Measurements from ENCODE around the gene RBM6. TPM values are rescaled to one million over a fixed set of nuclear protein-coding genes. Genes with fewer than 3 reads are reported as not detected.

Gene RBM6
- total RNA-seq (10 to 100 TPM; 71.6 to 75.8 TPM), polyA plus RNA-seq (53.2 TPM)

DNA sequence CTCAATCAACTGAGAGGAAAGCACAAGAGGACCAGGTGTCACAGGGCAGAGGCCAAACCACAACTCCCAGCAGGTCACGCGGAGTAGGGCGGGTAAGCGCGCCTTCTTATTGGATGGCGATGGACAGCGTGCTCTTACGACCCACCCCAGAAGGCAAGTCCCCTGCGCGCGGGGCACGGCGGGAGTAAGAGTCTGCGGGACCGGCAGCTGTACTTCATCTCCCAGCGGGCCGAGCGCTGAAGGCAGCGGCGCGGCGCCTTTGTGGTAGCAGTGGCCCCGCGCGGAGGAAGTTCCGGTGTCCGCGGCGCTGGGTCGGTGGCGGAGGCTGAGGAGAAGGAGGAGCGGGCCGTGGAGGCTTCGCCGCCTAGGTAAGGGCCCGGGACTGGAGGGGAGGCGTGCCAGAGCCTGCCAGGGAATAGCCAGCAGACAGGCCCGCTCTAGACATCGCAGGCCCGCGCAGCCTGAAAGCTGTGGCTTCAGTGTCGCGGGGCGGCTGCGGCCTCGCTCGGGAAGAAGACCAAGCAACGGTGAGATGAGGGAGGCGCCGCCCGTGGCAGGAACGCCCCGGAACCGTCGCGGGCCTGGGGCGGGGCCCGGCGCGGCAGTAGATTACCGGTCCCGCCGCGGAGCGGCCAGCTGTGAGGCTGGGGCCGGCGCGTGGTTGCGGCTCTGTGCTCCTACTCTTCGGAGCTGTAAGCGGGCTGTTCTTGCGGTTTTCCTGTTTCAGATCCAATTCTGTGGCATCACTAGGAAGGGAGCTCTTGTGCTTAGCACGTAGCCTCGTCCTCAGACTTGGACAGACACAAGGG, at the start of gene RBM6:
Gene RBM6 (plus strand): TSS at position 293 of the 809 bp plus-strand sequence. CDS start 22,492 bp downstream, outside the sequence.
- Histone ChIP-seq H3K9me3 (ENCODE audit: low read length) (no peaks in the 10 kb centered on the region), H3K27ac (ENCODE audit: low read depth, low read length) (peak within 1 kb of the TSS; percentile 78), H3K4me1 (ENCODE audit: insufficient read depth, low read length) (peaks cover 12% of the 10 kb centered on the region), H3K36me3 (ENCODE audit: insufficient read depth, low read length) (no peaks in the 10 kb centered on the region), H3K27me3 (ENCODE audit: insufficient read depth, low read length, poor library complexity, severe bottlenecking) (no peaks in the 10 kb centered on the region), H3K4me3 (ENCODE audit: low read length) (peak within 1 kb of the TSS; percentile 73)
- POLR2A ChIA-PET, result interaction anchor here (0.6 to 1.7 kb wide), 7 partner anchors 9 to 354 kb away, joined by 3 to 19 read pairs (median 3); partner anchors contain the start of genes MON1A and UBA7
- H3K36me3 Mint-ChIP-seq, result peaks cover 7 to 15% (median 7%) of the 10 kb centered on the region in 3 donors
- no peaks in the 10 kb centered on the region for H3K27me3 Mint-ChIP-seq
- H3K4me3 Mint-ChIP-seq, result peak within 1 kb of the TSS; percentile 96 to 100 (median 98)
- peak within 1 kb of the TSS; percentile 97 to 100 (median 98) for H3K27ac Mint-ChIP-seq
- H3K9me3 Mint-ChIP-seq, result no peaks in the 10 kb centered on the region
- H3K4me1 Mint-ChIP-seq, result peaks cover 25 to 38% (median 38%) of the 10 kb centered on the region in 3 donors
- CTCF ChIA-PET, result interaction anchor here (0.8 to 2.3 kb wide), 5 partner anchors 9 to 38 kb away, joined by 3 to 11 read pairs (median 3); partner anchors contain the start of gene MON1A
- peak; percentile 87 to 95 (median 91) for DNase-seq

- H3K4me1 ChIP-seq (ENCODE audit: insufficient read depth, low read length), result no peaks in the 10 kb centered on the region
- ChIA-PET CTCF (no interaction called here), POLR2A (no interaction called here)
- Mint-ChIP-seq H3K27me3 (no peaks in the 10 kb centered on the region), H3K27ac (no peak overlapping the region), H3K4me3 (no peak overlapping the region), H3K36me3 (no peaks in the 10 kb centered on the region), H3K4me1 (no peaks in the 10 kb centered on the region), H3K9me3 (no peaks in the 10 kb centered on the region)
- no peaks in the 10 kb centered on the region for H3K36me3 ChIP-seq (ENCODE audit: insufficient read depth, low read length)
- no peak overlapping the region for H3K27ac ChIP-seq (ENCODE audit: low read depth, low read length)
- H3K27me3 ChIP-seq (ENCODE audit: insufficient read depth, low read length, poor library complexity, severe bottlenecking), result no peaks in the 10 kb centered on the region
- no peak for DNase-seq
- no peak overlapping the region for H3K4me3 ChIP-seq (ENCODE audit: low read length)
- H3K9me3 ChIP-seq (ENCODE audit: low read length), result no peaks in the 10 kb centered on the region
Observed at GRCh38 chr3:49895791-49896190, 44.2 kb upstream of the RBM6 start.

GRCh38 chr3:49896345-49896744, 43.6 kb upstream of the RBM6 start:
- DNase-seq, result no peak
- H3K27me3 ChIP-seq (ENCODE audit: insufficient read depth, low read length, poor library complexity, severe bottlenecking), result no peaks in the 10 kb centered on the region
- Mint-ChIP-seq H3K27me3 (no peaks in the 10 kb centered on the region), H3K36me3 (no peaks in the 10 kb centered on the region), H3K4me1 (peaks cover 0 to 3% (median 0%) of the 10 kb centered on the region in 3 donors), H3K4me3 (no peak overlapping the region), H3K27ac (no peak overlapping the region), H3K9me3 (no peaks in the 10 kb centered on the region)
- no peaks in the 10 kb centered on the region for H3K4me1 ChIP-seq (ENCODE audit: insufficient read depth, low read length)
- ChIA-PET POLR2A (no interaction called here), CTCF (no interaction called here)
- H3K4me3 ChIP-seq (ENCODE audit: low read length), result no peak overlapping the region
- no peak overlapping the region for H3K27ac ChIP-seq (ENCODE audit: low read depth, low read length)
- H3K9me3 ChIP-seq (ENCODE audit: low read length), result no peaks in the 10 kb centered on the region
- H3K36me3 ChIP-seq (ENCODE audit: insufficient read depth, low read length), result no peaks in the 10 kb centered on the region

DNA sequence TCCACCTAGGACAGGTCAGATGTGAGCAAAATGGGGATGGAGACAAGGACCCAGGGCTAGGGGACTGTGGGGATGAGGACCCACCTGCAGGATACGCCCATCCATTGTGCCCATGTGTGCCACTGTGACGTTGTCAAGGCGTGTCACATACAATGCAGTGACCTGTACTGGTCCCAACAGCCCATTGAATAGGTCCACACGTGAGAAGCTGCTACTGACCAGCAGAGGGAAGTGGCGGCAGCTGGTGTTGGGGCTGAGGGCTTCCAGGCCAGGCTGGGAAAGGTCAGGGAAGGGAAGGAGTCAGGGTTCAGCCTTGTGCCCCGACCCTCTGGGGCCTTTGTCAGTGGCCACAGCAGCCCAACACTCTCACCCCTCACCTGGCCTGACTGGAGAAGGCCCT, 41.0 kb upstream of the RBM6 start:
- no peaks in the 10 kb centered on the region for H3K36me3 ChIP-seq (ENCODE audit: insufficient read depth, low read length)
- Mint-ChIP-seq H3K4me3 (no peak overlapping the region), H3K9me3 (no peaks in the 10 kb centered on the region), H3K27ac (no peak overlapping the region), H3K4me1 (peaks cover 2 to 8% (median 2%) of the 10 kb centered on the region in 3 donors), H3K36me3 (no peaks in the 10 kb centered on the region), H3K27me3 (no peaks in the 10 kb centered on the region)
- H3K4me1 ChIP-seq (ENCODE audit: insufficient read depth, low read length), result peaks cover 2% of the 10 kb centered on the region
- no peaks in the 10 kb centered on the region for H3K27me3 ChIP-seq (ENCODE audit: insufficient read depth, low read length, poor library complexity, severe bottlenecking)
- no peaks in the 10 kb centered on the region for H3K9me3 ChIP-seq (ENCODE audit: low read length)
- H3K4me3 ChIP-seq (ENCODE audit: low read length), result no peak overlapping the region
- CTCF ChIA-PET, result interaction anchor here (1.3 kb wide), 1 partner anchor 13 kb away, joined by 3 read pairs; no protein-coding TSS in a partner anchor
- POLR2A ChIA-PET, result no interaction called here
- no peak overlapping the region for H3K27ac ChIP-seq (ENCODE audit: low read depth, low read length)
- no peak for DNase-seq

DNA sequence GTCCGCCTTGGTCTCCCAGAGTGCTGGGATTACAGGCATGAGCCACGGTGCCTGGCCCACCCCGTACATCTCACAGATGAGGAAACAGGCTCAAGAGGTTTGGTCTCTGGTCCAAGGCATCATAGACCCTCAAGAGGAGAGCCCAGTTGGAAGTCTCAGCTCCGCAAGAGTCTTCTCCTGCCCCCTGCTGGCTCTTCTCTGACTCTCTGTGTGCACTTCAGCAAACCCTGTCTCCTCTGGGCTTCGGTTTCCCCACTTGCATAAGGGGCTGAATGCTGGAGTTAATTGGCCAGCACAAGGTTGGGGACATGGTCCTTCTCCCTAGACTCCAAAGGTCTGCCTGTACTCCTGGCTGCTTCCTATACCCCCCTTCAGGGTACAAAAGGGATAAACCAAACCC, 40.1 kb upstream of the RBM6 start:
- Mint-ChIP-seq H3K27ac (peak overlapping the region in 1 of 8 donors; percentile 22), H3K27me3 (no peaks in the 10 kb centered on the region), H3K36me3 (no peaks in the 10 kb centered on the region), H3K4me3 (no peak overlapping the region), H3K4me1 (peaks cover 3 to 12% (median 5%) of the 10 kb centered on the region in 3 donors), H3K9me3 (no peaks in the 10 kb centered on the region)
- H3K27me3 ChIP-seq (ENCODE audit: insufficient read depth, low read length, poor library complexity, severe bottlenecking), result no peaks in the 10 kb centered on the region
- no peak overlapping the region for H3K27ac ChIP-seq (ENCODE audit: low read depth, low read length)
- no peak overlapping the region for H3K4me3 ChIP-seq (ENCODE audit: low read length)
- no peaks in the 10 kb centered on the region for H3K9me3 ChIP-seq (ENCODE audit: low read length)
- no peaks in the 10 kb centered on the region for H3K36me3 ChIP-seq (ENCODE audit: insufficient read depth, low read length)
- CTCF ChIA-PET, result interaction anchor here (1.3 kb wide), 1 partner anchor 13 kb away, joined by 3 read pairs; no protein-coding TSS in a partner anchor
- DNase-seq, result no peak
- peaks cover 10% of the 10 kb centered on the region for H3K4me1 ChIP-seq (ENCODE audit: insufficient read depth, low read length)
- POLR2A ChIA-PET, result no interaction called here

GRCh38 chr3:49900491-49901153, 39.3 kb upstream of the RBM6 start:
- Histone ChIP-seq H3K27ac (ENCODE audit: low read depth, low read length) (no peak overlapping the region), H3K9me3 (ENCODE audit: low read length) (no peaks in the 10 kb centered on the region), H3K36me3 (ENCODE audit: insufficient read depth, low read length) (no peaks in the 10 kb centered on the region), H3K27me3 (ENCODE audit: insufficient read depth, low read length, poor library complexity, severe bottlenecking) (no peaks in the 10 kb centered on the region), H3K4me3 (ENCODE audit: low read length) (no peak overlapping the region), H3K4me1 (ENCODE audit: insufficient read depth, low read length) (peaks cover 13% of the 10 kb centered on the region)
- Mint-ChIP-seq H3K4me3 (no peak overlapping the region), H3K27ac (no peak overlapping the region), H3K9me3 (no peaks in the 10 kb centered on the region), H3K36me3 (no peaks in the 10 kb centered on the region), H3K4me1 (peaks cover 4 to 16% (median 6%) of the 10 kb centered on the region in 3 donors), H3K27me3 (no peaks in the 10 kb centered on the region)
- ChIA-PET POLR2A (no interaction called here), CTCF (no interaction called here)
- DNase-seq, result no peak

DNA sequence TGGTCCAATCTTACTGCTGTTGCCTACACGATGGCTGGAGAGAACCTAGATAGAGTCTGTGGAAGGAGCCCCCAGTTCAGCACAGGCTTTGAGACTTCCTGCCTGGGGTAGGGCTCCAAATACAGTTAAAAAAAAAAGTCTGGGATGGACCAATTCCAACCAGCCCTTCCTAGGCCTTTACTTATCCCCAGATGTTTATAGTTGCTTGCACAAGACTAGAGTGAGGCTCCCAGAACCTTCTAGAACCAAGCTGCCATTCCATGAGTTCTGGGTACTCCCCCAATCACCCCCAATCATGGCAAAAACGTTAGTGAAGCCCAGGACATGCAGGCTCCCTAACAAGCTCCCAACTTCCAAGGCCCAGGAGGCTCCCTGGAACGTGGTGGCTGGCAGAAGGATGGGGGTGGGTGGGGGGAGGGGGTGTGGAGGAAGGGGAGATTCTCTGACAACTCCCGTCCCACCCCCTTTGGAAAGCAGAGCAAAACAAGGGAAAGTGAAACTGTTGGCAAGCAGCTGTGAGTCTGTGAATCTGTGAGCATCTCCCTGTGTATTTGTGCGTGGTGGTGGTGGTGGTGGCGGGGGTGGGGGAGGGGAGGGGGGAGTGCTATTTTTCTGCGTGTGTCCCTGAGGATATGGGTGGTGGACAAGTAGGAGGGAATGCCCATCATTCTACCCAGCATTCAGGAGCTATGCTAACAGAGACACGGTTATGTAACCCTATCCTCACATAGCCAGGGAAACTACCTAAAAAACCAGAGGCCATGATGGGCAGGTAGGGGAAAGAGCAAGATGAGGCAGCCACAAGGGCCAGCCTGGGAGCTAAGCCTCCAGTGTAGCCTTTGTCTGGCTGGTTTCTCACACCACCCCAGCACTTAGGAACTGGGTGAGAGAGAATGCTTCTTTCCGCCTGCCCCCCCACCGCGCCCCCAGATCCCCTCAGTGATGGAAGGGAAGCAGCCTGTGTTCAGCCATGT, 38.3 kb upstream of the RBM6 start:
- no peaks in the 10 kb centered on the region for H3K36me3 ChIP-seq (ENCODE audit: insufficient read depth, low read length)
- CTCF ChIA-PET, result interaction anchor here (0.6 to 1.3 kb wide), 2 partner anchors 39 to 1647 kb away, joined by 3 read pairs; partner anchors contain the start of gene RBM6
- H3K27me3 ChIP-seq (ENCODE audit: insufficient read depth, low read length, poor library complexity, severe bottlenecking), result no peaks in the 10 kb centered on the region
- Mint-ChIP-seq H3K27me3 (no peaks in the 10 kb centered on the region), H3K4me3 (peak overlapping the region in 1 of 7 donors; percentile 51), H3K9me3 (no peaks in the 10 kb centered on the region), H3K27ac (peak overlapping the region in 1 of 8 donors; percentile 26), H3K36me3 (no peaks in the 10 kb centered on the region), H3K4me1 (peaks cover 13 to 26% (median 16%) of the 10 kb centered on the region in 3 donors)
- H3K9me3 ChIP-seq (ENCODE audit: low read length), result no peaks in the 10 kb centered on the region
- POLR2A ChIA-PET, result no interaction called here
- H3K4me1 ChIP-seq (ENCODE audit: insufficient read depth, low read length), result peaks cover 23% of the 10 kb centered on the region
- H3K4me3 ChIP-seq (ENCODE audit: low read length), result no peak overlapping the region
- H3K27ac ChIP-seq (ENCODE audit: low read depth, low read length), result no peak overlapping the region
- no peak for DNase-seq
